NCI-H1694 (cell line): Measurements from ENCODE around the gene C2orf76.
A peak's percentile ranks its signal among the peaks of the same experiment; 100 is the strongest.
"Not testable (repeated sequence)": the region's sequence is repeated elsewhere in the genome, so short reads cannot be mapped to it uniquely, and the experiment has no call there.

Experiments
- DNase-seq: peaks from one replicate; lab custom pipeline; 2025; lab: John Stamatoyannopoulos, UW

The C2orf76 gene

GRCh38 chr2:119294671-119295070 is 72.0 kb downstream of the C2orf76 start:
- no peak for DNase-seq

- no peak for DNase-seq
Observed at GRCh38 chr2:119293900-119294299, 72.7 kb downstream of the C2orf76 start.

GRCh38 chr2:119293254-119293653 is 73.4 kb downstream of the C2orf76 start:
- no peak for DNase-seq

GRCh38 chr2:119292226-119292625 is 74.4 kb downstream of the C2orf76 start:
- DNase-seq: no peak

DNA sequence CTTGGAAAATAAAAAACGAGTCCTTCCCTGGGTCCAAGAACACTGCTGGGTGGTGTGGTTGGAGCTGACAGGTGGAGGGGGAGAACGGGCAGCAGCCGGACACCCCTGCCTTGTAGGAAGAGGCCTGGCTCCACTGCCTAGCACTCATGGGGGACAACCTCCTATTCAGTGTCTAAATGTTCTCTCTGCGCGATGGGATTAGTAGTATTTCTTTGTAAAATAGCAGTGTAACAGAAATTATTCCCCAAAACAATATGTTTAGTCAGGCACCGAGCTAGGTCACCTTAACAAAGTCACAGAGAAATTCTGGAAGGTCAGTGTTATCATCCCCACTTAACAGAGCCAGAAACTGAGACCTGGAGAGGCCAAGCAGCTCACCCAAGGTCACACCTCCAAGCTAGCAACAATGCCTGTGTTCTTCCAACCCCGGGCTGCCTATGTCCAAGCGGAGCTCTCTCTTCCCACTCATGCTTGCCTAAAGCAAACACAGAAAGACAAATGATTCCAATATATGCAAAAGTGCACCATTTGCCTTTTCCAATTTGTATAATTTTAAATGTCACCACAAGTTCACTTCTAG is 75.0 kb downstream of the C2orf76 start:
- no peak for DNase-seq

DNA sequence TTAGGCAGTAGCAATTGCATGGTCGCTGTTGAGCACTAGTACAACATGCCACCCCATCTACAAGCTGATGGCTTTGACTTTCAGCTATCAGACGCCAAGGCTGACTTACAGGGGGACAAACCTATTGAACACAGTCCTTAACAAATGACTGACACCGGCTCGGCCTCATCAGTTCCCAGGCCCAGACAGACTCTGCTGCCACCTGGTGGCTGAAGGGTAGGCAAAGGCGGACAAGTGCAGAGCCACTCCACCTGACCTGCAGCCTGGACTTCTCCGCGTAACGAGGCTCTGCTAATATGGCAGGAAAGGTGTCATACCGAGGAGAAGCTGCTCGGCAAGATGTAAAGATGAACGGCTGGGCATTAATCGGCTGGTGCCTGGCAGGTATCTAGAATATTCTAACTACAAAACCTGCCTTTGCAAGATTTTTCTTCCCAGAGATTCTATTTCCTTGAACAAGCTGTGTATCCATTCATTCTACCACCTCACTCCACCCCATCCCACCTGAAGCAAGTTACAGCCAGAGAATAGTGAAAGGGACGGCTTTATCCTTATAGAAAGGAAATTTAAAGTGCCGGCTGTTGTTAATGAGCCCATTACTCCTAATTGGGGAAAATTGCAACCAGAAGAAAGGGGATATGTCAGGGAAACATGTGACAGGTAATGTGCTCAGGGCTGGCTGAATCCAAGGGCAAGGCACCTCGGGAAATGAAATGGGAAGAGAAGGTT is 75.6 kb downstream of the C2orf76 start:
- peak; percentile 60 for DNase-seq

DNA sequence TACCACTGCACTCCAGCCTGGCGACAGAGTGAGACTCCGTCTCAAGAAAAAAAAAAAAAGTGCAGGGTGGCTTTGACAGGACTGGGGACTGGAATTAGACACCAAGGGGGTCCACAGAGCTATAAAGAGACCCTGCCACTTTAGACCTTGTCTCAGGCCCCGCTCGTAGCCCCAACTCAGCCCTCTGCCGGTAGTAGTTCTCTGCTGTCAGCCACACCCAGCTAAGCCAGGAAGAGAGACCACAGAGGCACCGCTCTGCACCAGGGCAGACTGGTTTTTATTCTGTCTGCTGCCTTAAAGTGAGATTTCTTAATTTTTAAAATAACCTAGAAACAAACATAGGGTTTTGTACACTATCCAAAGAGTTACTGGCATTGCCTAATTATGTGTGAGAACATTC is 77.0 kb downstream of the C2orf76 start:
- DNase-seq: no peak

DNA sequence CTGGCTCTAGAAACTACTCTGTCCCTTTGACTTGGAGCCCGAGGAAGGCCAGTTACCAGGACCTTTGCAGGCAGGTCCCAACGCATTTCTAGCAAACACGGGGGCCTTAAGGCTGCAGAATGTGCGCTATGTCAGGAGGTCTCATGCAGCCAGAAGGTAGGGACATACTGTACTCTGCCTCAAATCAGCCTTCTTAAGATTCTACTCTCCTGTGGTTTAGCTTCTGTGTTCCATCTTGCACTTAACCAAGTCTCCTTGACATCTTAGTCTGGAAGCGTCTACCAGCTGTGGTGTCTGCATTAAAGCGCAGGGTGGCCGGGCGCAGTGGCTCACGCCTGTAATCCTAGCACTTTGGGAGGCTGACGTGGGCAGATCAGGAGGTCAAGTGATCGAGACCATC is 77.5 kb downstream of the C2orf76 start:
- no peak for DNase-seq

DNA sequence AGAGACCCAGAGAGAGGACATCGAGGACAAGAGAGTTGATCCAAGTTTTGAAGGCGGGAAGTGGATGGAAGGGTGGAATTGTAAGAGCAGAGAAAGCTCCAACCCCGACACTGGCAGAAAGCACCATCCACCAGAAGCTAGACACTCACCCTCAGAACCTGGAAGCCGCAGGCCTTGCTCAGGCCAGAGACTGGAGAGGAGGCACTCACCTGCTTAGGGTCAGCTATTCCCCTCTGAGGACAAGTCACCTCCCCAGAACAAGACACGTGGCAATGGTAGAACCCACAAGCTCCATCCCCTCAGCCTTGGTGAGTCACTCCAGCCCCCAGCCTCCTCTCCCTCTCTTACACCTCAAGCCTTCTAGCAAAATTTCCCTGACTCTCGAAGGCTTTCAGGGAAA is 78.1 kb downstream of the C2orf76 start:
- no peak for DNase-seq

- DNase-seq: no peak
Observed at GRCh38 chr2:119286661-119287060, 80.0 kb downstream of the C2orf76 start.

DNA sequence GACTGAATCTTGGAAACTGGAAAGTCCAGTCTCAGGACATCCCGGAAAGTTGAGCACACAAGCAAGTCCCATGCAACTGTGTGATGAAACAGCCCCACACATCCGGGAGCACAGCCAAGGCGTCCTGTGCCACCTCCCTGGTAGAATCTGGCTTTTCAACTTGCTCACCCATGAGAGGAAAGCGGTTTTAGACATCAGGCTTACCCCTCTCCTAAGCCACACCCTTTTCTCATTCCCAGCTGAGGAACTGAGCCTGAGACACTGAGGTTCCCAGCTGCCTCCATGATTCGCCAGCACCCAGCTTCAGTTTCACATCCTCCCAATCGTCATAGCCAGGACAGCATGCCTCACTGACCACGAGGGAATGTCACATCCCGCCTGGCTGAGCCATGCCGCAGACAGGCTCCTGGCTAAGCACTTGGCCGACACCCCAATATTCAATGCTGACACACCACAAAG is 82.7 kb downstream of the C2orf76 start:
- no peak for DNase-seq

GRCh38 chr2:119282996-119283511 is 83.6 kb downstream of the C2orf76 start:
- no peak for DNase-seq

DNA sequence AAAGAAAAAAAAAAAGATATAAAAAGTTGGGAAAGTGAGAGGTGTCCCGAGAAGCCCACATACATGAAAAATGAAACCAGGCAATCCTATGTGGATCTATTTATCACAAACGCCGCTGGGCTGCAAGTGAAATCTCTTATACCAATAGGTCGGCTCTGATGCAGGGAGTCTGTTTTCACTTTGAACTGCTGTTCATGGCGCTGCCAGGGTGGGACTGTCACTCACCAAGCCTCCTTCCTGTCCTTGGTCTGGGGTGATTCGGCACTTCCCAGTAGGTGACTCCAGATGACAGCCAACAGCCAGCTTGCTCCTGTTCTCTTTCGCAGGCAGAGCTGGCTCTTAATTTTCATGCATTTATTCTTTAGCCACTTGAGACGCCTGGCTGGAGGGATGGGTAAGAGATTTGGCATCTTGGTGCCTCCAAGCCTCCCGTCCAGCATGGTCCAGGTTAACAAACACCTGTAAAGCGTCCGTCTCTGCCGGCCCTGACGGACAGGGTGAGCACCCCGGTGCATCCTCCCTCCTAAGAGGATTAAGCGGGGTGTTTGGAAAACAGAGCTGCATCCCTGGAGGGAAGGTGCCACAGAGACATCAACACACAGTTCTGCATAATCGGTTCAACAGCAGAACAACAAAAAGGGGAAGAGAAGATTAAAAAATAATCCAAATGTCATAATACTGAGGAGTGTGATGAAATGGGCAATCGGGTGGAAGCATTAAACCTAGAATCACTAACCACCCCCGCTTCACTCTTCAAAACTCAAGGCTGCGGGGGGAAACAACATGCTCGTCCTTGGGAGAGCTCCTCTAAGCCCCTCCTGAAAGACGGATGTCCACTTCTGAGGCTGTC is 84.3 kb downstream of the C2orf76 start:
- no peak for DNase-seq

DNA sequence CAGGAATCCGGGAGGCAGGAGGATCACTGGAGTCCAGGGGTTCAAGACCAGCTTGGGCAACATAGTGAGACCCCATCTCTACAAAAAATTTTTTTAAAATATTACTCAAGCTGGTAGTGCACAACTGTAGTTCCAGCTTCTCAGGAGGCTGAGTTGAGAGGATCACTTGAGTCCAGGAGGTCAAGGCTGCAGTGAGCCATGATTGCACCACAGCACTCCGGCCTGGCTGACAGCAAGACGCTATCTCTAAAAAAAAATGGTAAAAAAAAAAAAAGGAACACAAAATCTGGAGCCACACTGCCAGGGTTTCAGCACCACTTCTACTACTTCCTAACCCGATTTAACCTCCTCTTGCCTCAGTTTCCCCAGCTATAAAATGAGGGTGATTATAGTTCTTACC is 86.0 kb downstream of the C2orf76 start:
- DNase-seq: no peak

- no peak for DNase-seq
Observed at GRCh38 chr2:119279666-119280065, 87.0 kb downstream of the C2orf76 start.

DNA sequence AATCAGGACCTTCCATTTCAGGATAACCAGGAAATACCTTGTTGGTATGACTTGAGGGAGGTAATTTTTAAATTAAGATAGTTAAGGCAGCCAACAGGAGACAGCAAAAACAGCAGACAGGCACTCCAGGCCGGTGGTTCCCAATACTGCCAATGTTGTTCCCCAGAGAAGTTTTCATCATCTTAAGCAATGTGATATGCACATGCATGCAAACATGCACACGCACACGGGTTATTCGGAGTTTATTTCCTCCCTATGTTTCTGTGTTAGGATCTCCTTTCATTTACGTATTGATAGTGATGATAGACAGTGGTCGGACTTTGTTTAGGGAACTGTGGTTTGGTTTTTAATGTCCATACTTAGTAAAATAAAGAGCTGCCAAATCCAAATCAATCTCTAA is 87.7 kb downstream of the C2orf76 start:
- DNase-seq: no peak

- DNase-seq: not testable (repeated sequence)
Observed at GRCh38 chr2:119278385-119278784, 88.2 kb downstream of the C2orf76 start.

GRCh38 chr2:119276864-119277263 is 89.8 kb downstream of the C2orf76 start:
- no peak for DNase-seq

- no peak for DNase-seq
Observed at GRCh38 chr2:119267604-119268003, 99.0 kb downstream of the C2orf76 start.

- DNase-seq: no peak
Observed at GRCh38 chr2:119266091-119266589, 100.5 kb downstream of the C2orf76 start.

GRCh38 chr2:119265693-119266066 is 101.0 kb downstream of the C2orf76 start:
- no peak for DNase-seq
